HFFc6 (cell line): Measurements from ENCODE around the gene FAM174C. TPM values are rescaled to one million over a fixed set of nuclear protein-coding genes. Genes with fewer than 3 reads are reported as not detected.
"Not testable (repeated sequence)": the region's sequence is repeated elsewhere in the genome, so short reads cannot be mapped to it uniquely, and the experiment has no call there.

Experiments used
- DNase-seq: peaks from one replicate; pipeline ENCODE4 v3.0.0-alpha.2; 2018
- H3K27ac Mint-ChIP-seq: 2 replicates; pipeline ENCODE4 v1.8.0; 2020; ENCODE audit warnings: mild to moderate bottlenecking, mixed read lengths
- H3K27me3 Mint-ChIP-seq: 2 replicates; pipeline ENCODE4 v1.8.0; 2021; ENCODE audit warnings: mild to moderate bottlenecking, moderate library complexity, mixed read lengths; ENCODE audit not compliant: insufficient read depth
- H3K36me3 Mint-ChIP-seq: 2 replicates; pipeline ENCODE4 v1.8.0; 2021; ENCODE audit warnings: low read depth, mixed read lengths
- H3K4me1 Mint-ChIP-seq: 2 replicates; pipeline ENCODE4 v1.8.0; 2020; ENCODE audit warnings: low read depth, mixed read lengths
- H3K4me3 Mint-ChIP-seq: 2 replicates; pipeline ENCODE4 v1.8.0; 2020; ENCODE audit warnings: mild to moderate bottlenecking, moderate library complexity, mixed read lengths
- H3K9me3 Mint-ChIP-seq: 2 replicates; pipeline ENCODE4 v1.8.0; 2020; ENCODE audit warnings: mild to moderate bottlenecking, mixed read lengths
- CTCF ChIP-seq: fragments of 200-600 bp; sonication (generic); IDR thresholded peaks from 2 replicates; pipeline ENCODE4 v1.5.0; 2021; ENCODE audit warnings: antibody characterized with exemption, mild to moderate bottlenecking
- total RNA-seq, 6 experiments: library from RNA; stranded (reverse); fragmentation: NEBNext Ultra II Directional; extraction: Animal tissue kit (Norgen Biotek cat#: 25700); gene quantifications; 2 replicates in 1 of 6; 3 replicates in 5 of 6; pipeline ENCODE4 v1.2.3, GENCODE V29; 2021

Gene FAM174C
- total RNA-seq, 6 experiments from 2014 or later, result 54.2 to 77.6 (median 63.8) TPM

DNA sequence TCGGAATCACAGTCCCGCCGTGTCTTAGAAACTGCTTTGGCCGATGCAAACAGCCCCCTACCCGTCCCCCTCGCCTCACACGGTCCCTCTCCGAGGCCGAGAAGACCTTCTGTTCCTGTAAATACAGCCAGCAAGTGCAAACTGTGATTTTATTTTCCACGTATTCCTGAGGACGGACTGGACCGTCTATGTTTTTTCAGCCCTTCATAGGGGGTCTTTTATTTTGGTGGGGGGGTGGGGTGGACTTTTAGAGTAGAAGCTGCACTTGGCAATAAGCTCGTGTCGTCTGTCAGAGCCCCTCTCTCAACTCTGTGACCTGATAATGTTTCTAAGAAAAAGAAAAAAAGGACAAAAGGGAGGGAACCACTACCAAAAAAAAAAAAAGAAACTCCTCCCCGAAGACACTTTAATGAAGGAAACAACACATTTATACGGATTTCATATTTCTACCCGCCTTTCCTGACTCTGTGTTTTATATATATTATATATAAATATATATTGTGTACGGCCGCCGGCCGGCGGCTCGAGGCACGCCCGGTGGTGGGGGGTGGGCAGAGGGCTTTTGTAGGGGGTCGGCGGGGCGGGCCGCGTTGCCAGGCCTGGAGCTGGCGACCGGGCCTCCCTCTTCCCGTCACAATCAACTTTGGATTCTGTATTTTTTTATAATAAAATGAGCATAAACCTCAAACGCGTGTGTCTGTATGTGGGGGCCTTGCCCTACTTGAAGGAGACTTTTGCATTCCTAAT is 25.6 kb downstream of the FAM174C start:
- no peak for DNase-seq
- no peak overlapping the region for H3K27ac Mint-ChIP-seq
- no peaks in the 10 kb centered on the region for H3K36me3 Mint-ChIP-seq
- H3K27me3 Mint-ChIP-seq, result peaks cover 5% of the 10 kb centered on the region; the same call in 1 of the 2 replicates
- no peak overlapping the region for H3K4me3 Mint-ChIP-seq
- H3K4me1 Mint-ChIP-seq, result no peaks in the 10 kb centered on the region
- no peaks in the 10 kb centered on the region for H3K9me3 Mint-ChIP-seq
- no peak for TF ChIP-seq CTCF

GRCh38 chr19:1302533-1303239 is 27.4 kb downstream of the FAM174C start:
- Mint-ChIP-seq H3K27ac (no peak overlapping the region), H3K4me3 (no peak overlapping the region), H3K36me3 (no peaks in the 10 kb centered on the region), H3K4me1 (no peaks in the 10 kb centered on the region), H3K27me3 (peaks cover 8% of the 10 kb centered on the region), H3K9me3 (no peaks in the 10 kb centered on the region)
- no peak for TF ChIP-seq CTCF
- DNase-seq, result no peak

- H3K36me3 Mint-ChIP-seq, result no peaks in the 10 kb centered on the region
These were observed 29.0 kb downstream of the FAM174C start for GRCh38 chr19:1304197-1304924.

DNA sequence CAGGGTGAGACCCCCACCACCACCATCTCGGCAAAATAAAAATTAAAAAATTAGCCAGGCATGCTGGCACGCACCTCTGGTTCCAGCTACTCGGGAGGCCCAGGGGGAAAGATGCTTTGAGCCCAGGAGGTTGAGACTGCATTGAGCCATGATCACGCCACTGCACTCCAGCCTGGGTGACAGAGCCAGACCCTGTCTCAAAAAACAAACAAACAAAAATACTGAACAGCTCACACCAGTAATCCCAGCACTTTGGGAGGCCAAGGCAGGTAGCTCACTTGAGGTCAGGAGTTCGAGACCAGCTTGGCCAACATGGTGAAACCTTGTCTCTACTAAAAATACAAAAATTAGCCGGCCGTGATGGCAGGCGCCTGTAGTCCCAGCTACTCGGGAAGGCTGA is 30.0 kb downstream of the FAM174C start:
- not testable (repeated sequence) for H3K36me3 Mint-ChIP-seq, H3K9me3 Mint-ChIP-seq, H3K4me1 Mint-ChIP-seq, H3K27ac Mint-ChIP-seq, H3K27me3 Mint-ChIP-seq, H3K4me3 Mint-ChIP-seq, DNase-seq

More at GRCh38 chr19:1304197-1304924, 29.0 kb downstream of the FAM174C start:
- no peaks in the 10 kb centered on the region for H3K4me1 Mint-ChIP-seq
- TF ChIP-seq CTCF, result no peak
- peaks cover 6% of the 10 kb centered on the region for H3K27me3 Mint-ChIP-seq
- no peak overlapping the region for H3K4me3 Mint-ChIP-seq
- no peak for DNase-seq
- H3K9me3 Mint-ChIP-seq, result no peaks in the 10 kb centered on the region
- H3K27ac Mint-ChIP-seq, result no peak overlapping the region

GRCh38 chr19:1307320-1307719 is 32.0 kb downstream of the FAM174C start:
- TF ChIP-seq CTCF, result no peak
- no peak for DNase-seq
- Mint-ChIP-seq H3K36me3 (no peaks in the 10 kb centered on the region), H3K27me3 (peaks cover 6% of the 10 kb centered on the region), H3K9me3 (no peaks in the 10 kb centered on the region), H3K4me3 (no peak overlapping the region), H3K4me1 (no peaks in the 10 kb centered on the region), H3K27ac (no peak overlapping the region)
